NCI-H2081 (cell line): Measurements from ENCODE around the gene PURB.
"Not testable (repeated sequence)": the region's sequence is repeated elsewhere in the genome, so short reads cannot be mapped to it uniquely, and the experiment has no call there.

Source experiments
- DNase-seq, 2 experiments: peaks; one replicate each; lab custom pipeline; 2025; lab: John Stamatoyannopoulos, UW

PURB gene

GRCh38 chr7:44852590-44852989, 32.7 kb downstream of the PURB start:
- no peak for DNase-seq

GRCh38 chr7:44849885-44850544, 35.3 kb downstream of the PURB start:
- no peak for DNase-seq

DNA sequence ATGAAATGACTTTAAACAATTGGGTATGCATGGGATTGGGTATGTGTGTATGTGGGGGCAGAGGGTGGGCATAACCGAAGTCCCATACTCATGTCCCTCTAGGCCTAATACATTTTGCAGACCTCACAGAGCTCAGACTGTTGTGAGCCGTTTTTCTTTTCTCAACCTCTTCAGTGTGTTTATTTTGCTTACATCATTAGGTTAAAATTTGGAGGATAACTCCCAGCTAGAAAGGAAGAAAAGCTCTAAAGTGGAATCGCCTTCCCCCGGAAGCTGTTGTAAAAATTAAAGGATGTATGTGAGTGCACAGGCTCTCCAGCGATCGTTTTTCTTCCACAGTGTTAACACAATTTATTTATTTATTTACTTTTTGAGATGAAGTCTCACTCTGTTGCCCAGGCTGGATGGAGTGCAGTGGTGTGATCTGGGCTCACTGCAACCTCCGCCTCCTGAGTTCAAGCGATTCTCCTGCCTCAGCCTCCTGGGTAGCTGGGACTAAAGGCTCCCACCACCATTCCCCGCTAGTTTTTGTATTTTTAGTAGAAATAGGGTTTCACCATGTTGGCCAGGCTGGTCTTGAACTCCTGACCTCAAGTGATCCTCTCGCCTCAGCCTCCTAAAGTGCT, 36.0 kb downstream of the PURB start:
- DNase-seq = peak in 1 of 2 experiments; percentile 12

DNA sequence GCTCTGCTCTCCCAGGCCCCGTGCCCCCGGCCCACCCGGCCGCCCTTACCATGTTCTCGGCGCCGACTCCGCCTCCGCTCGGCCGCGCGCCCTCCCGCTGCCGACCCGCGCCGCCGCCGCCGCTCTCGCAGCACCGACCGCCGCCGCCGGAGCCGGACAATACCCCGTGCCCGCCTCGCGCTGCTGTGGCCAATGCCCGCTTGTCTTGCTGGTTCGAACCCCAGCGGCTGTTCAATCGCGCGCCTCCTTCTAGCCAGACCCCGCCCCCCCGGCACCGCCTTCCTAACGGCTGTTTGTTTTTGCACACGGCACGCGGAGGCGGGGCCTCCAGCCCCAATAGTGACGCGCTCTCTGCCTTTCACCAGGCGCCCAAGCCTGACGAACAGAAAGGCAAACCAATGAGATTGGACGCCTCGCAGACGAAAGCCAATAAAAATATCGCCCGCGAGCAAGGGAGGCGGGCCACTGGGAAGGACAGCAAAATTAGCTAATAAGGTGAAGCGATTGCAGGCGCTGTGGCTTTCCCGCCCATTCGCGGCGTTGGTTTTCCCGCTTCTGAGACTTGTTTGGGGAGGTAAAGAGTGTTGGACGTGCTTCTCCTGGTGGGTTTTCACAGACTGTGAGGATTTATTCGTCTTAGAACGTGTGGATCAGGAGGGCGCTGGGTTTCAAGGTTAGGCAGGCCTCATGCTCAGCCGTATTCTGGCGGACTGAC, 37.3 kb downstream of the PURB start, which contains the start of gene H2AZ2:
TSS of gene H2AZ2 (minus strand) at position 168 of the 715 bp plus-strand sequence. CDS start at position 52, 116 bp downstream.
- peak; percentile 100 for DNase-seq

GRCh38 chr7:44847509-44847919, 37.8 kb downstream of the PURB start:
- peak; percentile 91 to 93 for DNase-seq

- DNase-seq = no peak
These were observed 38.4 kb downstream of the PURB start for GRCh38 chr7:44846816-44847508.

GRCh38 chr7:44846390-44846789, 38.9 kb downstream of the PURB start:
- DNase-seq = not testable (repeated sequence)

DNA sequence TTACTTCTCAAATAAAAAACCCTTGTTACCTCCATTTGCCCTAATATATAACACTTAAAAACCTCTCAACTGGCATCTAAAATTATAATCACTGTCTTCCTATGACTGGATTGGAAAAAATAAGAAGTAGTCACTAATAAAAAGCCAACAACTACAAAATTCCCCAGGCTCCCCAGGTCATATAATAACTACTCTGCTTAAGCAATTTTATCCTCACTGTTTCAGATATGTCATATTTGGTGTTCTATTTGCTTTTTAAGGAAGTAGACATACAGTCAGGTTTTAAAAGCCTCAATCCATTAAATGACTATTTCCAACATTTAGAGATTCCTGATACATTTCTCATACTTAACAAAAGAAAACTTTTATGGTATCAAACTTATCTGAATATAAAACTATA, 39.9 kb downstream of the PURB start:
- no peak for DNase-seq

GRCh38 chr7:44843440-44843839, 41.9 kb downstream of the PURB start:
- DNase-seq = not testable (repeated sequence)

DNA sequence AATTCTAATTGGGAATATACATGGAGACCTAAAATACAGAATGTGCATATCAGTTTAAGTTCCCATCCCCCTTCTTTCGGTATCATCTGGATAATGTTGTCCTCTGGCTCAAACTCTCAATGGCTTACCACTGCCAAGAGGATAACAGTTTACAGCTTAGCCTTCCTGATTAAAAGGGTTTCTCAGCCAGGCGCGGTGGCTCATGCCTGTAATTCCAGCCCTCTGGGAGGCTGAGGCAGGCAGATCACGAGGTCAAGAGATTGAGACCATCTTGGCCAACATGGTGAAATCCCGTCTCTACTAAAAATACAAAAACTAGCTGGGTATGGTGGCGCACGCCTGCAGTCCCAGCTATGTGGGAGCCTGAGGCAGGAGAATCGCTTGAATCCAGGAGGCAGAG, 42.7 kb downstream of the PURB start:
- DNase-seq = not testable (repeated sequence)

DNA sequence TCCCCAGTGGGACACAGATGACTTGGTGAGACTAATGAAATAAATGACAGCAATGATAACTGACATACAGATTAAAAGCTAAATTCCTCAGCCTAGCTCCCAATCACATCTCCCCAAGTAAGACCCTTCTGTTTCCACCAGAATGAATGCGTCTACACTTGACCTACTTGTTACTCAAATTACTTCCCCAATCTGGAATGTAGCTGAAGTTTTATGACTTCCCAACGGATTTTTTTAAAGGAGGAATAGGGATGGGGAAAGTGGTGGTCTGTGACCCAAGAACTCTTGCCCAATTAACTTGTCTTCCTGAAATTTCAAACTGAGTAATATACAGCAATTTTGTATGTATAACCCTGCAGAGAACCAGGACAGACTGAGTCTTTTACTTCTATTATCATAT, 46.6 kb downstream of the PURB start:
- DNase-seq = no peak

DNA sequence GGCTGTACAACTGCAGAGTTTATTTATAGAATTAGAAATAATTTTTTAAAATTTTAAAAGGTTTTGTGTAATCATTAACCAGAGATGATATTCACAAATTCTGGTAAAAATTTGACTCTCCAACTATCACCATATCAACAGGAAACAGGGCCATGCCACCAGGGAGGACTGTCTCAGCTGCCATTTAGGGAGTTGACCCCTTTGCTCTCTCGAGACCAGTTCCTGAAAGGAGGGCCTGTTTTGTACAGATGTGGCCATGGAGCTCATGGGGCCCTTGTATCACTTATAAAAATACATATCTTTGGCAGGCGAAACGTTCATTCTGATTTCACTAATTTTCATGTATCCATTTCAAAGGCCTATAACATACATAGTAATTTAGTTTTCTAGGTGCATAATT, 57.8 kb downstream of the PURB start:
- no peak for DNase-seq
